Ovary (tissue), 9 donors: Measurements from ENCODE around the gene CLDN22. TPM values are rescaled to one million over a fixed set of nuclear protein-coding genes. Genes with fewer than 3 reads are reported as not detected.

ENCODE experiments used
- DNase-seq, 5 donors: peaks; one replicate each; pipeline ENCODE4 v3.0.0-alpha.2; 2019 to 2020
- H3K27ac ChIP-seq, 2 donors: fragments of 200-600 bp; one replicate each; pipeline versions ENCODE4 v1.5.1 to v1.8.0; 2019 to 2022
- H3K27me3 ChIP-seq: fragments of 200-600 bp; one replicate; pipeline ENCODE4 v1.8.0; 2022
- H3K36me3 ChIP-seq: fragments of 200-600 bp; sonication (generic); one replicate; pipeline ENCODE4 v1.5.1; 2019
- H3K4me1 ChIP-seq: one replicate; pipeline ENCODE4 v1.8.1; 2013; ENCODE audit warnings: mild to moderate bottlenecking, moderate library complexity; ENCODE audit not compliant: insufficient read depth
- H3K4me3 ChIP-seq: fragments of 200-600 bp; sonication (generic); one replicate; pipeline ENCODE4 v1.5.1; 2017
- H3K9me3 ChIP-seq, 2 donors: fragments of 200-600 bp in 1 of 2; sonication (generic) in 1 of 2; one replicate each; pipeline versions ENCODE4 v1.5.1 to v1.8.1; 2013 to 2019; ENCODE audit warnings: mild to moderate bottlenecking in 1 of 2, moderate library complexity in 1 of 2
- EP300 ChIP-seq: sonication (generic); formaldehyde crosslinking; IDR thresholded peaks from one replicate; pipeline ENCODE4 v1.6.1; 2017; ENCODE audit warnings: antibody characterized with exemption
- POLR2A ChIP-seq: fragments of 450-650 bp; IDR thresholded peaks from one replicate; pipeline ENCODE4 v1.6.1; 2017; ENCODE audit warnings: antibody characterized with exemption, mild to moderate bottlenecking, moderate library complexity
- WGBS, 3 donors: extraction: QIAGEN DNeasy Blood & Tissue Kit in 1 of 3; methylation state at CpG; one replicate each; pipeline versions ENCODE4 v1.1.5 to v1.1.7; 2013 to 2017; 5-methylcytosine and 5-hydroxymethylcytosine counted together
- intact Hi-C, 4 donors: fragments of 100-400 bp; cut with DNase I; formaldehyde crosslinking; loops; one replicate each; pipeline versions ENCODE4 v1.11.0 to v1.15.1; 2022 to 2023
- polyA plus RNA-seq, 2 donors: library from polyadenylated mRNA; stranded (reverse); fragments of 200-250 nt in 1 of 2; fragments of 350-450 nt in 1 of 2; fragmentation: Illumina TruSeq in 1 of 2; extraction: RNeasy Lipid Tissue Mini Kit (QIAGEN cat#74804) in 1 of 2; gene quantifications; one replicate each; pipeline ENCODE4 v1.2.3, GENCODE V29; 2013 to 2014
- total RNA-seq, 7 donors: library from RNA; depleted of rRNA in 2 of 7; stranded (reverse); fragments of >200 nt in 2 of 7; fragmentation: NEBNext Ultra II Directional in 3 of 7; extraction: Animal tissue kit (Norgen Biotek cat#: 25700) in 3 of 7; gene quantifications; one replicate each; pipeline versions ENCODE4 v1.1.0 to v1.2.4, GENCODE V29; 2016 to 2023
- TF ChIP-seq, protein P1 (sequence below), 3 donors: fragments of 450-650 bp in 2 of 3; fragments of 200-600 bp in 1 of 3; IDR thresholded peaks; one replicate each; pipeline versions ENCODE4 v1.5.1 to v1.8.0; 2016 to 2022; ENCODE audit warnings: antibody characterized with exemption in 3 of 3, mild to moderate bottlenecking in 1 of 3
- donor health status: DM: no; HTN: no; CAD: no; lungs with moderate emphysema.
- donor health status: DM: no; HTN: no; CAD: no.
- donor health status: Bipolar disorder and iron deficiency.
- donor health status: DM: yes; HTN: yes; CAD: no.
- donor health status: DM: no; HTN: no; CAD: no.
- donor health status: DM: yes; HTN: yes; CAD: no.

CLDN22 gene
- total and polyA plus RNA-seq, 9 donors = 0.08 to 0.11 TPM; not detected in 7

DNA sequence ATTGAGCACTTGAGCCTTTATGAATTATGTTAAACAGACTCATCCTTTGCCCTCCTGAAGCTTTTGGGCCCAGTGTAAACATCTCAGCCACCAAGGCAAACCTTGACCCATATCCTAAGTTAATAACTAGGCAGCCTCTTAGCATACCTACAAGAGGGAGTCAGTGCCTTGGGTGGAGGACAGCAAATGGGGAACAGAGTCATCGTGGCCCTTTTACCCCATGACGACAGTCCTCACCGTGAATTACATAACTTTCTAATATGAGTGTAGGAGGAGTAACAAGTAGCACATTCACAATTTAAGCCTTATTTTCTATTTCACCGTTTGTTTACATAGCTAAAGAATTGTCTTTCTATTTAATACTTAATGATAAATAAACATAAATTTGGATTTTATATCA is 16.8 kb downstream of the CLDN22 start:
- Histone ChIP-seq H3K4me1 (no peaks in the 10 kb centered on the region), H3K36me3 (no peaks in the 10 kb centered on the region), H3K9me3 (no peaks in the 10 kb centered on the region), H3K27ac (no peak overlapping the region), H3K4me3 (no peak overlapping the region), H3K27me3 (no peaks in the 10 kb centered on the region)
- intact Hi-C loops = no loop called here
- no peak for TF ChIP-seq POLR2A
- TF ChIP-seq, protein P1, sequence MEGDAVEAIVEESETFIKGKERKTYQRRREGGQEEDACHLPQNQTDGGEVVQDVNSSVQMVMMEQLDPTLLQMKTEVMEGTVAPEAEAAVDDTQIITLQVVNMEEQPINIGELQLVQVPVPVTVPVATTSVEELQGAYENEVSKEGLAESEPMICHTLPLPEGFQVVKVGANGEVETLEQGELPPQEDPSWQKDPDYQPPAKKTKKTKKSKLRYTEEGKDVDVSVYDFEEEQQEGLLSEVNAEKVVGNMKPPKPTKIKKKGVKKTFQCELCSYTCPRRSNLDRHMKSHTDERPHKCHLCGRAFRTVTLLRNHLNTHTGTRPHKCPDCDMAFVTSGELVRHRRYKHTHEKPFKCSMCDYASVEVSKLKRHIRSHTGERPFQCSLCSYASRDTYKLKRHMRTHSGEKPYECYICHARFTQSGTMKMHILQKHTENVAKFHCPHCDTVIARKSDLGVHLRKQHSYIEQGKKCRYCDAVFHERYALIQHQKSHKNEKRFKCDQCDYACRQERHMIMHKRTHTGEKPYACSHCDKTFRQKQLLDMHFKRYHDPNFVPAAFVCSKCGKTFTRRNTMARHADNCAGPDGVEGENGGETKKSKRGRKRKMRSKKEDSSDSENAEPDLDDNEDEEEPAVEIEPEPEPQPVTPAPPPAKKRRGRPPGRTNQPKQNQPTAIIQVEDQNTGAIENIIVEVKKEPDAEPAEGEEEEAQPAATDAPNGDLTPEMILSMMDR (IDR thresholded peaks at IDR 0.05) = no peak
- no peak for TF ChIP-seq EP300
- DNase-seq = no peak
- 94 to 96% (median 94%) methylated on average over 4 of the region's 4 CpGs for WGBS, 3 donors

DNA sequence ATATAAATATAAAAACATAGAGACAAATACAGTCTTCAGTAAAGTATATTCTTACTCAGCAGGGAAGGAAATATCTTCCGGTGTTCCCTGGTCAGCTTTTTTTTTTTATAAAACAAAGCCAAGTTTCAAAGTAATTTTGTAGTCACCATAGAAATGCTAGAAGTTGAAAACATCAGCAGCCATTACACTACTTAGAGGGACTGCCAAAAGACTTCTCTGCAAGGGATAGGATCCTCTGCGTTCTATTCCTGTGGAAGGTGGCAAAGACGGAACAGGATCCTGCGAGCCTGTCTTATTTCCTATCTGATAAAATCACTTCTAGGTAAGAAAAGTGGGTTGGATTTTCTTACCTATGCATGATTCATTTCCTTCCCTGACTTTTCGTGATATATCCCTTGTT is 19.4 kb downstream of the CLDN22 start:
- TF ChIP-seq, protein P1 (IDR thresholded peaks at IDR 0.05) = no peak
- TF ChIP-seq POLR2A (no peak), EP300 (no peak)
- Histone ChIP-seq H3K4me3 (no peak overlapping the region), H3K9me3 (no peaks in the 10 kb centered on the region), H3K27ac (no peak overlapping the region), H3K27me3 (no peaks in the 10 kb centered on the region), H3K36me3 (no peaks in the 10 kb centered on the region), H3K4me1 (no peaks in the 10 kb centered on the region)
- 70 to 80% (median 79%) methylated on average over 5 of the region's 5 CpGs for WGBS, 3 donors
- DNase-seq = no peak
- intact Hi-C loops = no loop called here

DNA sequence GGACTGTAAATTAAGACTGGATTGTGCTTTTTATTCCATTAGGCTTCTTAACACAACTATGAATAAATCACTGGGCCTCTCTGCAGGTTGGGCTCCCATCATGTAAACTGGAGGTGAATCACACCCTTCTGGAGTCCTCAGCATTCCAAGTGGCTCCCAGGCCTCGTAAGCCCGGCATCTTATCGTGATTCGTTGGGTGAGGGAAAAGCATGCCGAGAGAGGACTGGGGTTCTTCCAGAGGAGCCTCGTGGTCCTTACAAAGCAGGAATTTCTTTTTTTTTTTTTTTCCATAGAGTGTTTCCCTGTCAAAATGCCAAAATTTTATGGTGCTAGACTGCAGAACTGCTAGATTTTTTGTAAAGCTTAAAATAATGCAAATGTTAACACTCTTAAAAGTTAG is 20.0 kb downstream of the CLDN22 start:
- no peaks in the 10 kb centered on the region for H3K4me1 ChIP-seq
- 59 to 64% (median 60%) methylated on average over 6 of the region's 6 CpGs for whole genome bisulfite sequencing, 3 donors
- no peaks in the 10 kb centered on the region for H3K36me3 ChIP-seq

DNA sequence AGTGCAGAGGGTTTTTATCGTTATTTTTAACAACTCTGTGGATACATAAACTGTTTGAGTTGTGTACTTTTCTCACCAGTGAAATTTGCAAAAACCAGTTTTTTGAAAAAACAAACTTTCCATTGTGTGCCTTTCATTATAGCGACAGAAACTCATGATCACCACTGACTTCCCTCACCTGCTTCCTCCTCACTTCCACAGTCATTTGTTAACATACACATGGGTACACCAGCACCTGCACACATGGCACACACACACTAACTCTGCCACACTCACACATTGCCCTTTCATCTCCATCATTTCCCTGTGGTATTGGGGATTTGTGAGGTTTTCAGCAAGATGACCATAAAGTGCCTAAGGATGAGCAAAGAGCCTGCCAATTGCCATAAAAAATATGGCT is 20.6 kb downstream of the CLDN22 start:
- Histone ChIP-seq H3K27me3 (no peaks in the 10 kb centered on the region), H3K4me3 (no peak overlapping the region), H3K9me3 (no peaks in the 10 kb centered on the region), H3K36me3 (no peaks in the 10 kb centered on the region), H3K4me1 (no peaks in the 10 kb centered on the region), H3K27ac (no peak overlapping the region)
- 62 to 92% (median 88%) methylated on average over 2 of the region's 2 CpGs for WGBS, 3 donors
- no peak for DNase-seq
- intact Hi-C loops = no loop called here
- TF ChIP-seq POLR2A (no peak), EP300 (no peak)
- TF ChIP-seq, protein P1 (IDR thresholded peaks at IDR 0.05) = no peak

More for the DNA sequence above, 20.0 kb downstream of the CLDN22 start:
- TF ChIP-seq EP300 (no peak), POLR2A (no peak)
- TF ChIP-seq, protein P1 (IDR thresholded peaks at IDR 0.05) = no peak
- intact Hi-C loops = no loop called here
- Histone ChIP-seq H3K27me3 (no peaks in the 10 kb centered on the region), H3K27ac (no peak overlapping the region), H3K4me3 (no peak overlapping the region), H3K9me3 (no peaks in the 10 kb centered on the region)
- DNase-seq = no peak
